ENCODE measurements around the gene VPS72.

DNA sequence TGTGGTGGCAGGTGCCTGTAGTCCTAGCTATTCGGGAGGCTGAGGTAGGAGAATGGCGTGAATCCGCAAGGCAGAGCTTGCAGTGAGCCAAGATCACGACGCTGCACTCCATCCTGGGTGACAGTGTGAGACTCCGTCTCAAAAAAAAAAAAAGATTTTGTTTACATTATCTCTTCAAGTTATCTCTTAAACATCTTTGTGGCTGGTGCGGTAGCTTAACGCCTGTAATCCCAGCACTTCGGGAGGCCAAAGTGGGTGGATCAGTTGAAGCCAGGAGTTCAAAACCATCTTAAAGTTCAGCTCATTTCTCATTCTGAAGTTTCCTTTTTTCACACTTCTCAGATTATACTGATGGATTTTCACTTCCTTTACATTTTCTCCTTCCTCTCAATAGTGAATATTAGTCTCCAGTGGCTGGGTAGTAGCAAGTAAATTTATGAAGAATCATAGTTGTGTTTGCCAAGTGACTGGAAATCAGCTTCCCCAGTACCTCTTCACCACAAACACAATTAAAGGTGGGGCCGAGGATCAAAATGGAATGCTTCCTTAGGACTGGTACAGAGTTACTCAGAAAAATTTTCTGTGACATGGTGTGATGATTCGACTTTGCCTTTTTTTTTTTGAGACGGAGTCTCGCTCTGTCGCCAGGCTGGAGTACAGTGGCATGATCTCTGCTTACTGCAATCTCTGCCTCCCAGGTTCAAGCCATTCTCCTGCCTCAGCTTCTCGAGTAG lies 22.1 kb upstream of the VPS72 start:
- TF ChIP-seq, protein P1, sequence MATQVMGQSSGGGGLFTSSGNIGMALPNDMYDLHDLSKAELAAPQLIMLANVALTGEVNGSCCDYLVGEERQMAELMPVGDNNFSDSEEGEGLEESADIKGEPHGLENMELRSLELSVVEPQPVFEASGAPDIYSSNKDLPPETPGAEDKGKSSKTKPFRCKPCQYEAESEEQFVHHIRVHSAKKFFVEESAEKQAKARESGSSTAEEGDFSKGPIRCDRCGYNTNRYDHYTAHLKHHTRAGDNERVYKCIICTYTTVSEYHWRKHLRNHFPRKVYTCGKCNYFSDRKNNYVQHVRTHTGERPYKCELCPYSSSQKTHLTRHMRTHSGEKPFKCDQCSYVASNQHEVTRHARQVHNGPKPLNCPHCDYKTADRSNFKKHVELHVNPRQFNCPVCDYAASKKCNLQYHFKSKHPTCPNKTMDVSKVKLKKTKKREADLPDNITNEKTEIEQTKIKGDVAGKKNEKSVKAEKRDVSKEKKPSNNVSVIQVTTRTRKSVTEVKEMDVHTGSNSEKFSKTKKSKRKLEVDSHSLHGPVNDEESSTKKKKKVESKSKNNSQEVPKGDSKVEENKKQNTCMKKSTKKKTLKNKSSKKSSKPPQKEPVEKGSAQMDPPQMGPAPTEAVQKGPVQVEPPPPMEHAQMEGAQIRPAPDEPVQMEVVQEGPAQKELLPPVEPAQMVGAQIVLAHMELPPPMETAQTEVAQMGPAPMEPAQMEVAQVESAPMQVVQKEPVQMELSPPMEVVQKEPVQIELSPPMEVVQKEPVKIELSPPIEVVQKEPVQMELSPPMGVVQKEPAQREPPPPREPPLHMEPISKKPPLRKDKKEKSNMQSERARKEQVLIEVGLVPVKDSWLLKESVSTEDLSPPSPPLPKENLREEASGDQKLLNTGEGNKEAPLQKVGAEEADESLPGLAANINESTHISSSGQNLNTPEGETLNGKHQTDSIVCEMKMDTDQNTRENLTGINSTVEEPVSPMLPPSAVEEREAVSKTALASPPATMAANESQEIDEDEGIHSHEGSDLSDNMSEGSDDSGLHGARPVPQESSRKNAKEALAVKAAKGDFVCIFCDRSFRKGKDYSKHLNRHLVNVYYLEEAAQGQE (IDR thresholded peaks at IDR 0.05; ENCODE audit: insufficient read depth in 1 of 2, low read depth in 2 of 2, low read length in 1 of 2): no peak
- TF ChIP-seq, protein P2, sequence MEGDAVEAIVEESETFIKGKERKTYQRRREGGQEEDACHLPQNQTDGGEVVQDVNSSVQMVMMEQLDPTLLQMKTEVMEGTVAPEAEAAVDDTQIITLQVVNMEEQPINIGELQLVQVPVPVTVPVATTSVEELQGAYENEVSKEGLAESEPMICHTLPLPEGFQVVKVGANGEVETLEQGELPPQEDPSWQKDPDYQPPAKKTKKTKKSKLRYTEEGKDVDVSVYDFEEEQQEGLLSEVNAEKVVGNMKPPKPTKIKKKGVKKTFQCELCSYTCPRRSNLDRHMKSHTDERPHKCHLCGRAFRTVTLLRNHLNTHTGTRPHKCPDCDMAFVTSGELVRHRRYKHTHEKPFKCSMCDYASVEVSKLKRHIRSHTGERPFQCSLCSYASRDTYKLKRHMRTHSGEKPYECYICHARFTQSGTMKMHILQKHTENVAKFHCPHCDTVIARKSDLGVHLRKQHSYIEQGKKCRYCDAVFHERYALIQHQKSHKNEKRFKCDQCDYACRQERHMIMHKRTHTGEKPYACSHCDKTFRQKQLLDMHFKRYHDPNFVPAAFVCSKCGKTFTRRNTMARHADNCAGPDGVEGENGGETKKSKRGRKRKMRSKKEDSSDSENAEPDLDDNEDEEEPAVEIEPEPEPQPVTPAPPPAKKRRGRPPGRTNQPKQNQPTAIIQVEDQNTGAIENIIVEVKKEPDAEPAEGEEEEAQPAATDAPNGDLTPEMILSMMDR (IDR thresholded peaks at IDR 0.05): no peak
- TF ChIP-seq TCF7L2 (IDR thresholded peaks at IDR 0.05; ENCODE audit: low read depth, low read length) (no peak), POLR2AphosphoS5 (IDR thresholded peaks at IDR 0.05; ENCODE audit: low read depth, low read length) (no peak)

Data from Panc1 (cell line).